C4-2B (cell line): ENCODE measurements around the gene NCAM2.

Experiments
- CTCF ChIP-seq: fragments of 450-650 bp; conservative IDR thresholded peaks from 2 replicates; pipeline ENCODE4 v1.5.1; 2017; ENCODE audit warnings: mild to moderate bottlenecking
- ZFX ChIP-seq: fragments of 450-650 bp; IDR thresholded peaks from 2 replicates; pipeline ENCODE4 v1.6.1; 2017

- no peak for TF ChIP-seq CTCF
- no peak for TF ChIP-seq ZFX
Measured at GRCh38 chr21:21401444-21401843, 403.2 kb downstream of the NCAM2 start.
